Measurements from ENCODE around the gene HDHD5.

HDHD5 gene

GRCh38 chr22:17158568-17159503 lies at the start of gene HDHD5:
Gene HDHD5 (minus strand): TSS chr22:17159277. CDS start chr22:17159251, 26 bp downstream.
- DNase-seq = peak; percentile 80

DNA sequence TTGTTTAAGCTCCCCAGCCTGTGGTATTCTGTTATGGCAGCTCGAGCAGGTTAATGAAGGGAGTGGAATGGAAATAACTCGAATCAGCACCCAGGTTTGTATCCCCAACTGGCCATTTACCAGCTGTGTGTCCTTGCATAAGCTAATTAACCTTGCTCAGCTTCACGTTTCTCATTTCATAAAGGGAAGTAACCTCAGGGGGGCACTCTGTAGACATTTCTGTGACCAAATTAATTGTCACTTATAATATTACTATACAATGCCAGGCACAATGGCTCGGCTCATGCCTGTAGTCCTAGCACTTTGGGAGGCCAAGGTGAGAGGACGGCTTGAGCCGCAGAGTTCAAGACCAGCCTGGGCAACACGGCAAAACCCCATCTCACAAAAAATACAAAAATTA lies 46.4 kb upstream of the HDHD5 start:
- peak; percentile 35 for DNase-seq

DNA sequence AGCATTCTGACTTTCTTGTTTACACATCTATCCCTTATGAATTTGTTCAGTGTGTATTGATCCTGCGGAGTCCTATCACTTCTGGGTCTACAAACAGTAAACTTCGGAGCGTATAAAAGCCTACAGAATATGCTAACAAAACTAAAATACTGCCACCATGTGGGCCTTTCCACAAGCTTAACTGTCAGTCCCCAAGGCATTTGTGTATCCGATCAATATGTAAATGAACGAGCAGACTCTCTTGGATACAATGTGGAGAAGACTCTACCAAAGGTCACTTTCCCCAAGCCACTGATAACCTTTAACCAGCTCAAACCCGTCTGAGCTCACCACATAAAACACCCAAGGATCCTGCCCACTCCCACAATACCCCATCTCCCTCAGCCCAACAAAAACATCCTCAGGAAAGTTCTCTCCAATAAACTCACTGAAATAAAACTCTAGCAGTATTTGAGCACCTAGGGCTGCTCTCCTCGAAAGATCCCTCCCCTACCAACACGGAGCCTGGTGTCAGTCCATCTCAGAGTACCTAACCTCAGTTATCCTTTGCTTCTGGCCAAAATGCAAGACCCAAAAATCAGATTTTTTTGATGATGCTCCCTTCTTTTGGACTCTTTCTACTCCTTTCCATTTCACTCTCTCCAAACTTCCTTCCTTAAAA lies 42.3 kb upstream of the HDHD5 start:
- no peak for DNase-seq

DNA sequence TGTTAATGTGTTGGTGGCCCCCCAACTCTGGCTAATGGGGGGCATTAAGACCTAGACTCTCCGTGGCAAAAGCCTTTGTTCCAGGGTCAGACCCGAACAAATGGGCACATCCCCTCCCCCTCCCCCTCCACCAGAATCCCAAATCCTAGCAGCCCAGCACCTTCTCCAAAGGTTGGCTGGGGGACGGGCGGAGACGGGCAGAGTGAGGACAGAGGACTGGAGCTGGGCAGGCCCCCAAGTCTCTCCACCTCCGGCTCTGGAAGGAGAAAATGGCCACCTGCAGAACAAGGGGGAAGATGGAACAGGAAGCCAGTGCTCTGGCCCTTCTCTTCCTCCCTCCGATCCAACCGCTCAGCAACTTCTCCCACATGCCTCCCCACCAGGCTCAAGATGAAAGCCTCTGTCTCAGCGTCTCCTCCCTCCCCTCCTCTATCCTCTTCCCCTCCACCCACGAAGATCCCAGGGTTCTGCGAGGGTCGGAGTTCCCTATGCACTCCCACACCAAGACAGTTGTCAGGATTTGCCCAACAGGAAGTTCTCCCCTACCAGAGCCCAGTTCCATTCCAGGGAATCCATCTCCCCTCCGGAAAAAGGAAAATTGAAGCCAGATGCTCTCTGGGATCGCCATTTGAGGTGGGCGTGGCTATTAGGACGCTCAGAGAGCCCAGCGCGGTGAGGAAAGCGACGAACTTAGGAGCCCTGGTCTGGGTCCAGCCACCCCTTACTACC lies 40.1 kb upstream of the HDHD5 start:
- DNase-seq = no peak

GRCh38 chr22:17198170-17199002 lies 39.3 kb upstream of the HDHD5 start:
- no peak for DNase-seq

DNA sequence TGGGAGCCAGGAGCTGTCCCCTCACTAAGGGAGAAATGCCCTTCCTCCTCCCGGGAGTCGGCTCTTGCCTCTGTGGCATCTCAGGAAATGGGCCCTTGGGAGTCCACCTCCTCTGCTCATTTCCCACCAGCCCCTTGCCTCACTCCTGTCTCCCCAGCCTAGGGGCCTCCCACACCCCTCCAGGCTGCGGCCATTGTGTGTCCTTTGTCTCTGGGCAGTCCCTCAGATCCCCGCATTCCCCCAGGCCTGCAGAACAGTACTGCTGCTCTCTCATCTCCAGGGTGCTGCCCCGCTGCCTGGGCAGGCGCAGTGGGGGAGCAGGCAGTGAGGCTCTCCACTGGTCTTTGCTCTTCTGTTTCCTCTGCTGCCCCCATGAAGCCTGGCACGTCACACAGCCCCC lies 35.1 kb upstream of the HDHD5 start:
- no peak for DNase-seq

DNA sequence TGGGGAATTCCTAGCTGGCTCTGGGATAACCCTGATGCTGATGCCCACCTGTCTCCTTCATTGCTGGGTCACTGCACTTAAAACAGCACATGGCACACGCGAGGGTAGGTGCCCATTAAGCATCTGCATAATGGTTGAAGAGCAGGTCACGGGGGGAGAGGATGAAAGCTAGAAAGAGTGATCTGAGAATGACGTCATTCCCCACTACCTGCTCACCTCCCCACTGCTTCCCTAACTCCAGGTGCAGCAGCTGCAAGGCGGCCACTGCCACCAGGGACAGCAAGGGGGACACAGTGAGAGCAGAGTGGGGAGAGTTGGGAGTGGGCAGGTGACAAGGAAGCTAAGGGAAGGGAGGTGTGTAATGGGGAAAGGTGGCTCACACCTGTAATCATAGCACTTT lies 33.1 kb upstream of the HDHD5 start:
- DNase-seq = no peak

DNA sequence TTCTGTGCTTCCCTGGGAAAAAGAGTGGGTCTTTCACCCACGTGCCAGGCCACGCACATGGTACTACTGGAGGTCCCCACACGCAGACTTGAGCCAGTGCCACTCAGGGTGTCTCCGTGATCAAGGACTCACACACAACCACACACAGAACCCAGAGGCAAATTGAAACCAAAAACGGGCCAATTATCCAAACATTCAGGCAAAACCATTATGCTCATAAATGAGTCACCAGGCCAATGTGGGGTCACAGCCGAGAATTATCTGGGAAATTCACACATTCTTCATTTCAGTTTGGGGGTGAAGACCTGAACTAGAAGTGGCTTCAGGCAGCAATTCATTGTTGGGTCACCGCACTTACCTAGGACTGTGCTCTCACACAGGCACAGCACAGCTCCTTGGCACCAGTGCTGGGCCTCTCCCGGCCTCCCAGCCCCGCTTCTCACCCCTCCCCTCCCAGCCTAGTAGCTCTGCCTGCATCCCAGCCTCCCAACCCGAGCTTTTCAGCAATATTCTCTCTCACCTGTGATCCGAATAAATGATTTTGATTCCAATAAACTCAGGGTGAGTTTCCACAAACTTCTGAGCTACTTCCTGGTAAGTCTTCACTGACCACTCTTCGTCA lies 32.2 kb upstream of the HDHD5 start:
- DNase-seq = no peak

- DNase-seq = no peak
Measured at GRCh38 chr22:17190702-17191101, 31.6 kb upstream of the HDHD5 start.

- DNase-seq = no peak
Measured at GRCh38 chr22:17176715-17177114, 17.6 kb upstream of the HDHD5 start.

DNA sequence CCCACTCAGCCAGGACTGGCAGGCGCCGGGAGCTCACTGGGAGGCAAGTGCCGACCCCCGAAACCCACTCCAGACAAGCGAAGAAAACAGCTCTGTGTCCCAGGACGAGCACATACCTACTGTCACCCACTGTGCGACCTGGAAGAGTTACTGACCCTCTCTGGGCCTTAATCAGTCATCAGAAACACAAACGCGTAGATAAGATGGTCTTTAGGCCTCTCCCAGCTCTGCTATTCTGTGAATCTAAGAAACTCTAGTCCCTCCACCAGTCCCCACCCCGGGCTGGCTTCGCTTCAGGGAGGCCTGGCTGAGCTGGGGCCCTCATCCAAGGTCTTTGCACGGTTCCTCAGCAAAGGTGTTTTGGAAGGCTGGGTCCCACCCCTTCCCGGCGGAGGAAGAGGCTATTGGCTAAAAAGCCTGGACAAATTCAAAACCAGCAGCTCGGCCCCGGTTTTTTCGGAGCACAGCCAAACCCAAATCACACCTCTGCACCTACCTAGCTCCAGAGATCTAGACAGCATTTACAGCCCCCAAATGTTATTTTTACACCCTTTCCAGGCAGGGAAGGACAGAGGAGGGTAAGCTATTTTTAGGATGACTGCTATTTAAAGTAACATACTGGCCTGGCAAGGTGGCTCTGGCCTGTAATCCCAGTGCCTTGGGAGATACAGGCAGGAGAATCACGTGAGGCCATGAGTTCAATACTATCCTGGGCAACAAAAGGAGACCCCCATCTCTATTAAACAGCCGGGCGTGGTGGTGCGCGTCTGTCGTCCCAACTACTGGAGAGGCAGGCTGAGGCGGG lies 13.2 kb upstream of the HDHD5 start:
- DNase-seq = no peak

DNA sequence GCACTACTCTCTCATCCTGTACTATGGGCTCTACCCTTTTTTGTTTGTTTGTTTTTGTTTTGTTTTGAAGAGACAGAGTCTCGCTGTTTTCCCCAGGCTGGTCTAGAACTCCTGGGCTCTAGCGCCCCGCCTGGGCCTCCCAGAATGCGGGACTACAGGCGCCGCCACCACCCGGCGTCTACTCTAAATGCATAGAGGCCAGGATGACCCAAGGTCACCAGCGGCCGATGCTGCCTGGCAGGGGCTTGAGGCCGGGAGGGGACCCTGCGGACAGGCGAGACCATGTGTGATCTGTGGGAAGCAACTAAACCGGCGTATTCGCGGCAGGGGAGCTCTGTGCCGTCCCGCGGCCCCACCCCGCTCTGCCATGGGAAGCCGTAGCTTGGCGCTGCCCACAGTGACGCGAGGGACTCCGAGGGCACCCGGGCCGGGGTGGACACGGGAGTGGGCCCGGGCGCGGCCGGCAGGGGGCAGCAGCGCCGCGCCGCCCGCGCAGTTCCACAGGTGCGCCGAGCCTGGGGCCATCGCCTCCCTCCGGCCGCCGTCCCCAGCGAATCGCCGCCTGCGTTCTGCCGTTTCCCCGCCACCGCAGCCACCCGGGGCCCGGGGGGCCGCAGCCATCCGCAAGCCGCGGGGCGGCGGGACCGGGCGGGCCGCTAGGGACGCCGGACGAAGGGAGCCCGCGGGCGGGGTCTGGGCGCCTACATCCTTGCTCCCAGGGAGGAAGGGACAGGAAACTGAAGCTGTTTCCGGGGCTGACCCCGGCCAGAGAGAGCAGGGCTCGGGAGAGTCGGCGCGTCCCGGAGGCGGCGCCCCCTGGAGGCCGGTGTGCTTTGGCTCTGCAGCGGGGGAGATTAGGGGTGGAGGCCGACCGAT lies 12.3 kb upstream of the HDHD5 start:
- peak; percentile 80 for DNase-seq

DNA sequence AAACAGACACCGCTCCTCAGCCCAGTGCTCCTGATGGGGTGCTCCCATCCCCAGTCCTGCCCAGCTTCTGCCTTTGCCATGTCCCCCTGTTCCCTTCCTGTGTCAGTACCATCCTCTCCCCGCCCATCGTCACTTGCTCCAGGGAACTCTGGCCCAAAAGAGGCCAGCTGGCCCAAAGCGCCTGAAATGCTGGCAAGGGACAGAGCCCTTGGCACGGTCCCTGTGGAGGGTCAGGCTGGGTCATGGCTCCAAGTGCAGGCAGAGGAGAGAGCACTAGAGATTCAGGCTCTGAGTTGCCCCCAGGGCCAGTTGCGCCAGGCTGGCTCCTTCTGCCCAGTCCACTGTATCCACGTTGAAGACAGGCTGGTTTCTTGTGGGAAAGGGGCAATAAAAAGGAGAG lies 8.4 kb upstream of the HDHD5 start:
- no peak for DNase-seq

GRCh38 chr22:17164392-17165024 lies 5.4 kb upstream of the HDHD5 start:
- no peak for DNase-seq

GRCh38 chr22:17162731-17163130 lies 3.7 kb upstream of the HDHD5 start:
- DNase-seq = no peak

GRCh38 chr22:17161991-17162390 lies 2.9 kb upstream of the HDHD5 start:
- no peak for DNase-seq

DNA sequence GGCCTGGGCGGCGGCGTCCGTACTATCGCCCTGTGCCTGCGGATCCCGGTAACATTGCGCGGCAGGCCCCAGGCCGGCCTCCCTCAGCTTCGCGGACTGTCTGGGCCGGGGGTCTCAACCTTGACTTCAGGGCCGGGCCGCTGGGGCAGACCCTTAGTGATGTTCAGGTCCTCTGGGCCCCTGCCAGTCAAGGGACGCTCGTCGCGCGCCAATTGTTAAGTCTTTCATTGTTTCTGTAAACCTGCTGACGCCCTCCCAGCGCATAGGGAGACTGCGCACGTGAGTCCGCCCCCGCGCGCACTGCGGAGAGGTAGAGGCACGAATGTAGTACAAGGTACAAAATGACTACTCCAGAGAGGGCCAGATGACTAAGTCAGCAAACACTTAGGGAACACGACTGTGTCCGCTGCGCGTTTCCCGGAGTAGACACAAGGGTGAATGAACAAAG lies 451 bp upstream of the HDHD5 start:
- DNase-seq = peak; percentile 47

- DNase-seq = no peak
Measured at GRCh38 chr22:17158176-17158567, 905 bp downstream of the HDHD5 start.

GRCh38 chr22:17157714-17158113 lies 1.4 kb downstream of the HDHD5 start:
- no peak for DNase-seq

GRCh38 chr22:17155941-17156340 lies 3.1 kb downstream of the HDHD5 start:
- DNase-seq = no peak

Data from NCI-H1105 treated with DMSO at 0.1 percent for 48 hours (cell line).